Ishikawa (cell line): ENCODE results near the gene MRPS18B.

Source experiments
- CEBPB ChIP-seq: IDR thresholded peaks from 2 replicates; pipeline ENCODE4 v1.6.1; 2012
- CREB1 ChIP-seq: IDR thresholded peaks from 2 replicates; pipeline ENCODE4 v1.6.1; 2012; ENCODE audit warnings: low read depth
- EGR1 ChIP-seq: IDR thresholded peaks from 2 replicates; pipeline ENCODE4 v1.6.1; 2012
- EP300 ChIP-seq: IDR thresholded peaks from 2 replicates; pipeline ENCODE4 v1.6.1; 2012; ENCODE audit warnings: borderline replicate concordance
- FOXM1 ChIP-seq: IDR thresholded peaks from 2 replicates; pipeline ENCODE4 v1.6.1; 2012; ENCODE audit warnings: low read depth, borderline replicate concordance
- MAX ChIP-seq: IDR thresholded peaks from 2 replicates; pipeline ENCODE4 v1.6.1; 2012
- NFIC ChIP-seq: IDR thresholded peaks from 2 replicates; pipeline ENCODE4 v1.6.1; 2012
- RAD21 ChIP-seq: IDR thresholded peaks from 2 replicates; pipeline ENCODE4 v1.6.1; 2012; ENCODE audit warnings: low read depth
- REST ChIP-seq: IDR thresholded peaks from 2 replicates; pipeline ENCODE4 v1.6.1; 2012; ENCODE audit warnings: low read depth, mild to moderate bottlenecking
- TAF1 ChIP-seq: IDR thresholded peaks from 2 replicates; pipeline ENCODE4 v1.6.1; 2012; ENCODE audit warnings: low read depth, mild to moderate bottlenecking
- TCF12 ChIP-seq: IDR thresholded peaks from 2 replicates; pipeline ENCODE4 v1.6.1; 2012; ENCODE audit warnings: low read depth
- TEAD4 ChIP-seq: IDR thresholded peaks from 2 replicates; pipeline ENCODE4 v1.6.1; 2012
- USF1 ChIP-seq: IDR thresholded peaks from 2 replicates; pipeline ENCODE4 v1.6.1; 2012
- YY1 ChIP-seq: IDR thresholded peaks from 2 replicates; pipeline ENCODE4 v1.6.1; 2012; ENCODE audit warnings: low read depth
- ZBTB7A ChIP-seq: IDR thresholded peaks from 2 replicates; pipeline ENCODE4 v1.6.1; 2012; ENCODE audit warnings: low read depth

MRPS18B gene

GRCh38 chr6:30647242-30648116, 29.8 kb downstream of the MRPS18B start:
- TF ChIP-seq EP300 = no peak; the same call in 1 of the 2 replicates
- TF ChIP-seq ZBTB7A = peak; percentile 100
- no peak for TF ChIP-seq REST
- TF ChIP-seq TEAD4 = no peak
- TF ChIP-seq FOXM1 = no peak
- TF ChIP-seq TAF1 = peak; percentile 52; the same call in 1 of the 2 replicates
- no peak for TF ChIP-seq NFIC
- TF ChIP-seq TCF12 = peak; percentile 42; the same call in 1 of the 2 replicates
- no peak for TF ChIP-seq CEBPB
- TF ChIP-seq MAX = peak; percentile 70
- no peak for TF ChIP-seq USF1
- TF ChIP-seq EGR1 = no peak
- TF ChIP-seq YY1 = peak; percentile 52; the same call in 1 of the 2 replicates

- TF ChIP-seq TAF1 = no peak
- TF ChIP-seq CREB1 = no peak
- TF ChIP-seq RAD21 = no peak
- no peak for TF ChIP-seq YY1
- no peak for TF ChIP-seq EGR1
- TF ChIP-seq EP300 = no peak
- TF ChIP-seq TCF12 = no peak
- no peak for TF ChIP-seq REST
- TF ChIP-seq USF1 = no peak
- no peak for TF ChIP-seq TEAD4
- no peak for TF ChIP-seq CEBPB
- TF ChIP-seq FOXM1 = no peak
- TF ChIP-seq ZBTB7A = no peak
- no peak for TF ChIP-seq NFIC
- no peak for TF ChIP-seq MAX
Observed at GRCh38 chr6:30651143-30651542, 33.5 kb downstream of the MRPS18B start.

GRCh38 chr6:30654798-30655742, 37.4 kb downstream of the MRPS18B start:
- TF ChIP-seq CREB1 (no peak), NFIC (no peak), ZBTB7A (no peak), CEBPB (no peak), TAF1 (no peak), EP300 (no peak), TCF12 (no peak), TEAD4 (no peak), FOXM1 (no peak), USF1 (no peak), REST (no peak), MAX (no peak), EGR1 (no peak), RAD21 (no peak), YY1 (no peak)
